Activated T-helper 1 cell treated with anti-CD3 and anti-CD28 coated beads, Interleukin-2, amount 50 U/mL, for 16 hours (primary cell): ENCODE results near the gene KIRREL3.

ENCODE experiments used
- DNase-seq, 2 donors: peaks; one replicate each; pipeline ENCODE4 v3.0.0-alpha.2; 2020; ENCODE audit warnings: low read depth in 1 of 2, low spot score in 1 of 2

KIRREL3 gene

GRCh38 chr11:127000291-127000968 lies at the start of gene KIRREL3:
TSS of gene KIRREL3 (minus strand) at chr11:127000770.
- no peak for DNase-seq

- DNase-seq, result no peak
Observed at GRCh38 chr11:127050186-127050585, 49.6 kb upstream of the KIRREL3 start.

- no peak for DNase-seq
Observed at GRCh38 chr11:127049486-127049885, 48.9 kb upstream of the KIRREL3 start.

GRCh38 chr11:127044535-127044934 lies 44.0 kb upstream of the KIRREL3 start:
- DNase-seq, result no peak

- no peak for DNase-seq
Observed at GRCh38 chr11:127042445-127042844, 41.9 kb upstream of the KIRREL3 start.

GRCh38 chr11:127039591-127039990 lies 39.0 kb upstream of the KIRREL3 start:
- no peak for DNase-seq

GRCh38 chr11:127037596-127037995 lies 37.0 kb upstream of the KIRREL3 start:
- DNase-seq, result no peak

GRCh38 chr11:127037001-127037400 lies 36.4 kb upstream of the KIRREL3 start:
- no peak for DNase-seq

- no peak for DNase-seq
Observed at GRCh38 chr11:127035824-127036223, 35.3 kb upstream of the KIRREL3 start.

GRCh38 chr11:127034973-127035372 lies 34.4 kb upstream of the KIRREL3 start:
- DNase-seq, result no peak

GRCh38 chr11:127028648-127029047 lies 28.1 kb upstream of the KIRREL3 start:
- DNase-seq, result no peak

GRCh38 chr11:127027789-127028188 lies 27.2 kb upstream of the KIRREL3 start:
- DNase-seq, result no peak

GRCh38 chr11:127027000-127027399 lies 26.4 kb upstream of the KIRREL3 start:
- no peak for DNase-seq

GRCh38 chr11:127023991-127024390 lies 23.4 kb upstream of the KIRREL3 start:
- DNase-seq, result no peak

- no peak for DNase-seq
Observed at GRCh38 chr11:127018683-127019279, 18.2 kb upstream of the KIRREL3 start.

GRCh38 chr11:127017482-127017881 lies 16.9 kb upstream of the KIRREL3 start:
- no peak for DNase-seq

- DNase-seq, result no peak
Observed at GRCh38 chr11:127013550-127013949, 13.0 kb upstream of the KIRREL3 start.

- no peak for DNase-seq
Observed at GRCh38 chr11:127006311-127006710, 5.7 kb upstream of the KIRREL3 start.

- DNase-seq, result no peak
Observed at GRCh38 chr11:127003260-127003981, 2.9 kb upstream of the KIRREL3 start.

GRCh38 chr11:127002669-127003259 lies 2.2 kb upstream of the KIRREL3 start:
- DNase-seq, result no peak

GRCh38 chr11:127000981-127001380 lies 411 bp upstream of the KIRREL3 start:
- no peak for DNase-seq

GRCh38 chr11:126999366-126999765 lies 1.2 kb downstream of the KIRREL3 start:
- no peak for DNase-seq
